ENCODE results near the gene MAP4K4.

Gene MAP4K4

GRCh38 chr2:101803945-101804696 is 106.6 kb downstream of the MAP4K4 start:
- H3K27ac ChIP-seq, result no peak overlapping the region
- H3K9me3 ChIP-seq, result no peaks in the 10 kb centered on the region
- no peaks in the 10 kb centered on the region for H3K27me3 ChIP-seq
- H3K4me3 ChIP-seq (ENCODE audit: low read depth in 1 of 2, low read length in 1 of 2), result no peak overlapping the region
- peaks cover 0 to 13% of the 10 kb centered on the region in 2 experiments for H3K4me1 ChIP-seq (ENCODE audit: control insufficient read depth in 1 of 2, insufficient read depth in 1 of 2, low read depth in 1 of 2, low read length in 1 of 2)
- H3K36me3 ChIP-seq, result peaks cover 5% of the 10 kb centered on the region
- TF ChIP-seq CTCF (IDR thresholded peaks at IDR 0.05), result no peak

GRCh38 chr2:101805152-101806088 is 107.9 kb downstream of the MAP4K4 start:
- Histone ChIP-seq H3K4me1 (ENCODE audit: control insufficient read depth in 1 of 2, insufficient read depth in 1 of 2, low read depth in 1 of 2, low read length in 1 of 2) (peaks cover 0 to 13% of the 10 kb centered on the region in 2 experiments), H3K27me3 (no peaks in the 10 kb centered on the region), H3K9me3 (no peaks in the 10 kb centered on the region), H3K27ac (peak overlapping the region; percentile 9), H3K36me3 (peaks cover 5% of the 10 kb centered on the region), H3K4me3 (ENCODE audit: low read depth in 1 of 2, low read length in 1 of 2) (no peak overlapping the region)
- no peak for TF ChIP-seq CTCF (IDR thresholded peaks at IDR 0.05)

GRCh38 chr2:101806123-101806522 is 108.6 kb downstream of the MAP4K4 start:
- peaks cover 5% of the 10 kb centered on the region for H3K36me3 ChIP-seq
- H3K4me3 ChIP-seq (ENCODE audit: low read depth in 1 of 2, low read length in 1 of 2), result no peak overlapping the region
- H3K4me1 ChIP-seq (ENCODE audit: control insufficient read depth in 1 of 2, insufficient read depth in 1 of 2, low read depth in 1 of 2, low read length in 1 of 2), result peaks cover 0 to 13% of the 10 kb centered on the region in 2 experiments
- H3K27me3 ChIP-seq, result no peaks in the 10 kb centered on the region
- no peaks in the 10 kb centered on the region for H3K9me3 ChIP-seq
- no peak for TF ChIP-seq CTCF (IDR thresholded peaks at IDR 0.05)
- peak overlapping the region; percentile 9 for H3K27ac ChIP-seq

- TF ChIP-seq CTCF (IDR thresholded peaks at IDR 0.05), result no peak
- H3K9me3 ChIP-seq, result no peaks in the 10 kb centered on the region
- H3K4me1 ChIP-seq (ENCODE audit: control insufficient read depth in 1 of 2, insufficient read depth in 1 of 2, low read depth in 1 of 2, low read length in 1 of 2), result peaks cover 0 to 13% of the 10 kb centered on the region in 2 experiments
- H3K36me3 ChIP-seq, result peaks cover 5% of the 10 kb centered on the region
- H3K4me3 ChIP-seq (ENCODE audit: low read depth in 1 of 2, low read length in 1 of 2), result no peak overlapping the region
- H3K27ac ChIP-seq, result peak overlapping the region; percentile 39
- H3K27me3 ChIP-seq, result no peaks in the 10 kb centered on the region
Measured at GRCh38 chr2:101806701-101807100, 109.2 kb downstream of the MAP4K4 start.

GRCh38 chr2:101807242-101807641 is 109.7 kb downstream of the MAP4K4 start:
- Histone ChIP-seq H3K27ac (peak overlapping the region; percentile 7), H3K27me3 (no peaks in the 10 kb centered on the region), H3K4me3 (ENCODE audit: low read depth in 1 of 2, low read length in 1 of 2) (no peak overlapping the region), H3K9me3 (no peaks in the 10 kb centered on the region), H3K36me3 (peaks cover 5% of the 10 kb centered on the region), H3K4me1 (ENCODE audit: control insufficient read depth in 1 of 2, insufficient read depth in 1 of 2, low read depth in 1 of 2, low read length in 1 of 2) (peaks cover 0 to 13% of the 10 kb centered on the region in 2 experiments)
- TF ChIP-seq CTCF (IDR thresholded peaks at IDR 0.05), result no peak

Data from neutrophil (primary cell).